Measurements from ENCODE around the gene TTLL3. TPM values are rescaled to one million over a fixed set of nuclear protein-coding genes. Genes with fewer than 3 reads are reported as not detected.

TTLL3 gene
- total RNA-seq, 1 donor from 2014 or later = 5.8 TPM

- no peak for DNase-seq (ENCODE audit: low read depth in 2 of 2)
These were observed 3.1 kb upstream of the TTLL3 start for GRCh38 chr3:9806688-9807589.

GRCh38 chr3:9807981-9808344, 2.1 kb upstream of the TTLL3 start:
- no peak for DNase-seq (ENCODE audit: low read depth in 2 of 2)

GRCh38 chr3:9808345-9809037, 1.6 kb upstream of the TTLL3 start:
- DNase-seq (ENCODE audit: low read depth in 2 of 2) = peak; percentile 51 to 62

- no peak for DNase-seq (ENCODE audit: low read depth in 2 of 2)
These were observed 835 bp upstream of the TTLL3 start for GRCh38 chr3:9809239-9809614.

- peak in 1 of 2 donors; percentile 10 for DNase-seq (ENCODE audit: low read depth in 2 of 2)
These were observed 340 bp downstream of the TTLL3 start for GRCh38 chr3:9810433-9810770.

- DNase-seq (ENCODE audit: low read depth in 2 of 2) = no peak
These were observed 784 bp downstream of the TTLL3 start for GRCh38 chr3:9810846-9811245.

- no peak for DNase-seq (ENCODE audit: low read depth in 2 of 2)
These were observed 2.9 kb downstream of the TTLL3 start for GRCh38 chr3:9812870-9813483.

- DNase-seq (ENCODE audit: low read depth in 2 of 2) = no peak
These were observed 5.9 kb downstream of the TTLL3 start for GRCh38 chr3:9815986-9816385.

GRCh38 chr3:9817436-9817835, 7.4 kb downstream of the TTLL3 start:
- DNase-seq (ENCODE audit: low read depth in 2 of 2) = no peak

GRCh38 chr3:9818666-9819335, 8.7 kb downstream of the TTLL3 start:
- no peak for DNase-seq (ENCODE audit: low read depth in 2 of 2)

- DNase-seq (ENCODE audit: low read depth in 2 of 2) = no peak
These were observed 10.5 kb downstream of the TTLL3 start for GRCh38 chr3:9820543-9820942.

- DNase-seq (ENCODE audit: low read depth in 2 of 2) = peak; percentile 41 to 46
These were observed 10.9 kb downstream of the TTLL3 start for GRCh38 chr3:9820946-9821345.

GRCh38 chr3:9825451-9826040, 15.5 kb downstream of the TTLL3 start:
- no peak for DNase-seq (ENCODE audit: low read depth in 2 of 2)

GRCh38 chr3:9826815-9827573, 16.9 kb downstream of the TTLL3 start:
- peak; percentile 24 to 35 for DNase-seq (ENCODE audit: low read depth in 2 of 2)

- no peak for DNase-seq (ENCODE audit: low read depth in 2 of 2)
These were observed 19.0 kb downstream of the TTLL3 start for GRCh38 chr3:9828801-9829755.

- no peak for DNase-seq (ENCODE audit: low read depth in 2 of 2)
These were observed 21.2 kb downstream of the TTLL3 start for GRCh38 chr3:9831253-9831652.

- no peak for DNase-seq (ENCODE audit: low read depth in 2 of 2)
These were observed 23.0 kb downstream of the TTLL3 start for GRCh38 chr3:9833078-9833477.

GRCh38 chr3:9834520-9835380, 24.7 kb downstream of the TTLL3 start:
- no peak for DNase-seq (ENCODE audit: low read depth in 2 of 2)

Measured in lung microvascular endothelial cell (primary cell).